ENCODE results near the gene TTC3. TPM values are rescaled to one million over a fixed set of nuclear protein-coding genes. Genes with fewer than 3 reads are reported as not detected.

TTC3 gene
- total RNA-seq, 1 experiment from 2014 or later, result 92.8 TPM

GRCh38 chr21:37227071-37228002 lies 154.3 kb downstream of the TTC3 start:
- Mint-ChIP-seq H3K36me3 (ENCODE audit: insufficient read depth, unreplicated experiment) (peaks cover 71% of the 10 kb centered on the region), H3K4me3 (ENCODE audit: unreplicated experiment) (no peak overlapping the region), H3K4me1 (ENCODE audit: low read depth, unreplicated experiment) (peaks cover 5% of the 10 kb centered on the region), H3K27me3 (ENCODE audit: insufficient read depth, unreplicated experiment) (no peaks in the 10 kb centered on the region), H3K9me3 (ENCODE audit: unreplicated experiment) (no peaks in the 10 kb centered on the region), H3K27ac (ENCODE audit: unreplicated experiment) (no peak overlapping the region)
- Histone ChIP-seq H3K27me3 (replicated peaks; ENCODE audit: control insufficient read depth, insufficient read depth, low read length) (no peaks in the 10 kb centered on the region), H3K4me3 (ENCODE audit: low read depth, low read length) (no peak overlapping the region), H3K36me3 (ENCODE audit: control insufficient read depth, insufficient read depth, low read length) (peaks cover 3% of the 10 kb centered on the region), H3K9me3 (no peaks in the 10 kb centered on the region), H3K4me1 (no peaks in the 10 kb centered on the region)
- BruUV-seq (replicated peaks), result no TSS peak
- no peak for DNase-seq
- TF ChIP-seq CTCF (IDR thresholded peaks at IDR 0.05; ENCODE audit: insufficient read depth in 1 of 2, low read depth in 1 of 2, low read length in 1 of 2, severe bottlenecking in 1 of 2, unreplicated experiment in 1 of 2), result no peak
- POLR2A ChIA-PET, result no interaction called here
- intact Hi-C loops (cut with micrococcal nuclease; ENCODE audit: unreplicated experiment), result loop anchor here (10.0 kb wide), 1 partner anchor 337 kb away; no protein-coding TSS in a partner anchor
- CTCF ChIA-PET, result no interaction called here

DNA sequence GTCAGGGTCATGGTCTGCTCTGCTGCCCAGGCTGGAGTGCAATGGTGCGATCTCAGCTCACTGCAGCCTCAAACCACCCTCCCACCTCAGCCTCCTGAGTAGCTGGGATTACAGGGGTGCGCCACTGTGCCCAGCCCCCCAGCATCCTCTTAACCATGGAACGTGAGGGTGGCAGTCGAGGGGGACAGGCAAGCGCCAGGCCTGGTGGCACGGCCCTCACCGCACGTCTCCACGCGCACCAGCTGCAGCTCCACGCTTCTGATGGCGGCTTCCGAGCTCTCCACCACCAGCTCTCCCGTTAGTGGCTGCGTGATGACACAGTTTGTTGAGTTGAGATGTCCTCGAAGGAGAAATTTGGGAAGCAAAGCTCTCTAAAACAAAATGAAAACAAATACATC lies 154.9 kb downstream of the TTC3 start:
- Histone ChIP-seq H3K9me3 (no peaks in the 10 kb centered on the region), H3K27me3 (replicated peaks; ENCODE audit: control insufficient read depth, insufficient read depth, low read length) (no peaks in the 10 kb centered on the region), H3K4me1 (no peaks in the 10 kb centered on the region), H3K4me3 (ENCODE audit: low read depth, low read length) (no peak overlapping the region), H3K36me3 (ENCODE audit: control insufficient read depth, insufficient read depth, low read length) (peaks cover 3% of the 10 kb centered on the region)
- BruUV-seq (replicated peaks), result no TSS peak
- Mint-ChIP-seq H3K4me3 (ENCODE audit: unreplicated experiment) (no peak overlapping the region), H3K27me3 (ENCODE audit: insufficient read depth, unreplicated experiment) (no peaks in the 10 kb centered on the region), H3K4me1 (ENCODE audit: low read depth, unreplicated experiment) (peaks cover 5% of the 10 kb centered on the region), H3K36me3 (ENCODE audit: insufficient read depth, unreplicated experiment) (peaks cover 67% of the 10 kb centered on the region), H3K9me3 (ENCODE audit: unreplicated experiment) (no peaks in the 10 kb centered on the region), H3K27ac (ENCODE audit: unreplicated experiment) (no peak overlapping the region)
- ChIA-PET POLR2A (no interaction called here), CTCF (no interaction called here)
- intact Hi-C loops (cut with micrococcal nuclease; ENCODE audit: unreplicated experiment), result loop anchor here (10.0 kb wide), 1 partner anchor 337 kb away; no protein-coding TSS in a partner anchor
- no peak for TF ChIP-seq CTCF (IDR thresholded peaks at IDR 0.05; ENCODE audit: insufficient read depth in 1 of 2, low read depth in 1 of 2, low read length in 1 of 2, severe bottlenecking in 1 of 2, unreplicated experiment in 1 of 2)
- no peak for DNase-seq

DNA sequence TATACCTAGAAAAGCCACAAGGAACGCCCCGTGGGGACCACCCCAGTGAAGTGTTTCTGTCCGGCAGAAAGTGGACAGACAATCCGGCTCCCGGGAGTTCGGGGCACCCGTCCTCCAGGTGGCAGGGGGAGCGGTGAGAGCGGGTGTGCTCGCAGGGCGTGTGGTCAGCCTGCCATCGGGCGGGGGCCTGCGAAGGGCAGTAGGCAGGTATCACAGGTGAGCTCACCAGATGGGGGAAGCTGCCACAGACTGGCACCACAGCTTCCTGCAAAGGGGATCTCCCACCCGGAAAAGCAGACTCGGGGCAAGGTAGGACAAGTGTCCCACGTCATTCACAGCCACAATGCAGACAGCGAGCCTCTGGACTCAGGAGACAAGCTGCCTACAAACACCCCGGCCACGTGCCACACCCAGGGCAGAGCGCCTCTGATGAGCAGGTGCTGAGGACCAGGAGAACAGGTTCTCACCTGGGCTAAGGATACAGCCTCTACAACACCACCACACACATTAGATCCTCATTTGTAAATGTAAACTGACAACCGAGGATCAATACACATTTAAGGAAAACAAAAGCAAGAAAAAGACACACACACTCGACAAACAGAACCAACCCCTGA lies 157.7 kb downstream of the TTC3 start:
- Mint-ChIP-seq H3K4me1 (ENCODE audit: low read depth, unreplicated experiment) (peaks cover 5% of the 10 kb centered on the region), H3K27me3 (ENCODE audit: insufficient read depth, unreplicated experiment) (no peaks in the 10 kb centered on the region), H3K9me3 (ENCODE audit: unreplicated experiment) (no peaks in the 10 kb centered on the region), H3K4me3 (ENCODE audit: unreplicated experiment) (no peak overlapping the region), H3K36me3 (ENCODE audit: insufficient read depth, unreplicated experiment) (peaks cover 42% of the 10 kb centered on the region), H3K27ac (ENCODE audit: unreplicated experiment) (no peak overlapping the region)
- no peak for TF ChIP-seq CTCF (IDR thresholded peaks at IDR 0.05; ENCODE audit: insufficient read depth in 1 of 2, low read depth in 1 of 2, low read length in 1 of 2, severe bottlenecking in 1 of 2, unreplicated experiment in 1 of 2)
- intact Hi-C loops (cut with micrococcal nuclease; ENCODE audit: unreplicated experiment), result no loop called here
- peaks cover 3% of the 10 kb centered on the region for H3K36me3 ChIP-seq (ENCODE audit: control insufficient read depth, insufficient read depth, low read length)
- no TSS peak for BruUV-seq (replicated peaks)
- no peak for DNase-seq
- H3K4me3 ChIP-seq (ENCODE audit: low read depth, low read length), result no peak overlapping the region
- H3K27me3 ChIP-seq (replicated peaks; ENCODE audit: control insufficient read depth, insufficient read depth, low read length), result no peaks in the 10 kb centered on the region
- ChIA-PET POLR2A (no interaction called here), CTCF (no interaction called here)
- no peaks in the 10 kb centered on the region for H3K4me1 ChIP-seq
- no peaks in the 10 kb centered on the region for H3K9me3 ChIP-seq

Measured in Caco-2 (cell line).